HG03060 (cell line): ENCODE results near the gene SOWAHD.
"Not testable (repeated sequence)": the region's sequence is repeated elsewhere in the genome, so short reads cannot be mapped to it uniquely, and the experiment has no call there.

Source experiments
- ATAC-seq: cut with Tn5 transposase; IDR thresholded peaks from one replicate; pipeline ENCODE4 v1.9.1; 2021; ENCODE audit warnings: low read depth, moderate number of reproducible peaks; ENCODE audit not compliant: unreplicated experiment

The SOWAHD gene

GRCh38 chrX:119757979-119758730, at the start of gene SOWAHD:
TSS of gene SOWAHD (plus strand) at chrX:119758588. CDS start at chrX:119758668, 80 bp downstream.
- no peak for ATAC-seq

GRCh38 chrX:119708936-119709335, 49.5 kb upstream of the SOWAHD start:
- no peak for ATAC-seq

GRCh38 chrX:119709630-119710029, 48.8 kb upstream of the SOWAHD start:
- ATAC-seq: no peak

- no peak for ATAC-seq
Observed at GRCh38 chrX:119721487-119721886, 36.9 kb upstream of the SOWAHD start.

GRCh38 chrX:119721926-119722325, 36.5 kb upstream of the SOWAHD start:
- ATAC-seq: no peak

- ATAC-seq: no peak
Observed at GRCh38 chrX:119726900-119727555, 31.4 kb upstream of the SOWAHD start.

- no peak for ATAC-seq
Observed at GRCh38 chrX:119728487-119728886, 29.9 kb upstream of the SOWAHD start.

GRCh38 chrX:119729408-119730201, 28.8 kb upstream of the SOWAHD start:
- no peak for ATAC-seq

GRCh38 chrX:119734897-119735339, 23.5 kb upstream of the SOWAHD start:
- ATAC-seq: no peak

- ATAC-seq: no peak
Observed at GRCh38 chrX:119735467-119735866, 22.9 kb upstream of the SOWAHD start.

- no peak for ATAC-seq
Observed at GRCh38 chrX:119736206-119736764, 22.1 kb upstream of the SOWAHD start.

GRCh38 chrX:119738742-119739141, 19.6 kb upstream of the SOWAHD start:
- no peak for ATAC-seq

- ATAC-seq: no peak
Observed at GRCh38 chrX:119745283-119745848, 13.0 kb upstream of the SOWAHD start.

GRCh38 chrX:119750131-119750530, 8.3 kb upstream of the SOWAHD start:
- ATAC-seq: not testable (repeated sequence)

GRCh38 chrX:119750751-119751150, 7.6 kb upstream of the SOWAHD start:
- ATAC-seq: not testable (repeated sequence)

GRCh38 chrX:119753001-119753400, 5.4 kb upstream of the SOWAHD start:
- no peak for ATAC-seq

- no peak for ATAC-seq
Observed at GRCh38 chrX:119753639-119754257, 4.6 kb upstream of the SOWAHD start.

- ATAC-seq: peak; percentile 59
Observed at GRCh38 chrX:119755981-119756533, 2.3 kb upstream of the SOWAHD start.

- ATAC-seq: no peak
Observed at GRCh38 chrX:119756926-119757635, 1.3 kb upstream of the SOWAHD start.
